Tibial artery (tissue), 4 donors: ENCODE data around the gene LRRC56.

ENCODE experiments used
- DNase-seq, 2 donors: peaks; one replicate each; pipeline ENCODE4 v3.0.0-alpha.2; 2019
- H3K27ac ChIP-seq, 2 donors: fragments of 200-600 bp; sonication (generic) in 1 of 2; 1 replicate in 1 of 2; 2 replicates in 1 of 2; pipeline ENCODE4 v1.5.1; 2018 to 2019; ENCODE audit warnings: mild to moderate bottlenecking in 1 of 2
- H3K27me3 ChIP-seq, 2 donors: fragments of 200-600 bp; sonication (generic) in 1 of 2; one replicate each; pipeline versions ENCODE4 v1.5.1 to v1.6.0; 2016 to 2019
- H3K36me3 ChIP-seq, 3 donors: fragments of 200-600 bp; sonication (generic) in 2 of 3; one replicate each; pipeline ENCODE4 v1.5.1; 2016 to 2019; ENCODE audit warnings: mild to moderate bottlenecking in 2 of 3
- H3K4me1 ChIP-seq, 4 donors: fragments of 200-600 bp; sonication (generic) in 2 of 4; 1 replicate in 3 of 4; 2 replicates in 1 of 4; pipeline ENCODE4 v1.5.1; 2016 to 2019
- H3K4me3 ChIP-seq, 2 donors: fragments of 200-600 bp; sonication (generic) in 1 of 2; 1 replicate in 1 of 2; 2 replicates in 1 of 2; pipeline ENCODE4 v1.5.1; 2018 to 2019; ENCODE audit warnings: mild to moderate bottlenecking in 2 of 2
- H3K9me3 ChIP-seq, 3 donors: fragments of 200-600 bp; sonication (generic) in 1 of 3; one replicate each; pipeline ENCODE4 v1.5.1; 2016 to 2019
- CTCF ChIP-seq, 2 experiments: fragments of 200-600 bp in 1 of 2; fragments of 450-650 bp in 1 of 2; IDR thresholded peaks; one replicate each; pipeline ENCODE4 v1.5.1; 2017 to 2019; ENCODE audit warnings: antibody characterized with exemption in 2 of 2, mild to moderate bottlenecking in 1 of 2, moderate library complexity in 1 of 2
- intact Hi-C: fragments of 100-400 bp; cut with DNase I; formaldehyde crosslinking; loops from one replicate; pipeline ENCODE4 v1.15.0; 2023; ENCODE audit warnings: low total_unique reads

The LRRC56 gene

DNA sequence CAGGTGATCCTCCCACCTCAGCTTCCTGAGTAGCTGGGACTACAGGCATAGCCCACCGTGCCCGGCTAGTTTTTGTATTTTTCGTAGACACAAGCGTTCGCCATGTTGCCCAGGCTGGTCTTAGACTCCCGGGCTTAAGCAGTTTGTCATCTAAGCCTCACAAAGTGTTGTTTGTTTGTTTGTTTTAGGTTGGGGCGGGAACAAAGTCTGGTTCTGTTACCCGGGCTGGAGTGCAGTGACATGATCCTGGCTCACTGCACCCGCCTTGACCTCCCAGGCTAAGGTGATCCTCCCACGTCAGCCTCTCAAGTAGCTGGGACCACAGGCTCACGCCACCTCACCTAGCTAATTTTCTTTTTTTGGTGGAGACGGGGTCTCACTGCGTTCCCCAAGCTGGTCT lies 65.8 kb downstream of the LRRC56 start:
- no peaks in the 10 kb centered on the region for H3K27me3 ChIP-seq
- H3K4me3 ChIP-seq: no peak overlapping the region
- peaks cover 87 to 100% (median 94%) of the 10 kb centered on the region in 3 donors for H3K36me3 ChIP-seq
- TF ChIP-seq CTCF (IDR thresholded peaks at IDR 0.05): no peak
- intact Hi-C loops: no loop called here
- H3K4me1 ChIP-seq: peaks cover 0 to 4% (median 0%) of the 10 kb centered on the region in 4 donors
- no peaks in the 10 kb centered on the region for H3K9me3 ChIP-seq
- no peak for DNase-seq
- H3K27ac ChIP-seq: no peak overlapping the region
